GM18499 (cell line): ENCODE results near the gene ATP6V1G1.

Experiments
- ATAC-seq: cut with Tn5 transposase; IDR thresholded peaks from one replicate; pipeline ENCODE4 v1.9.1; 2021; ENCODE audit warnings: moderate number of reproducible peaks; ENCODE audit not compliant: insufficient read depth, unreplicated experiment

Gene ATP6V1G1

DNA sequence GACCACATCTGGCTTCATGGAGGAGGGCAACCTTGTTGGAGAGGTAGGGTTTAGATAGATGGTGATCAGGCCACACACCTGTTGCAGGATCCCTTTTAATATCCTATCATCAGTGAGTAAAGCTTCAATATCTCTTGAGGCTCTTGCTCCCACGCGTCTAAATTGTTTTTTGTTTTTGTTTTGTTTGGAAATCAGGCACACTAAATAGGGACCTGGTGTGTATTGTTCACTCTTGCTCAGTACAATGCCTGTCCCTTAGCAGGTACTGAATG, 20.9 kb downstream of the ATP6V1G1 start:
- no peak for ATAC-seq

DNA sequence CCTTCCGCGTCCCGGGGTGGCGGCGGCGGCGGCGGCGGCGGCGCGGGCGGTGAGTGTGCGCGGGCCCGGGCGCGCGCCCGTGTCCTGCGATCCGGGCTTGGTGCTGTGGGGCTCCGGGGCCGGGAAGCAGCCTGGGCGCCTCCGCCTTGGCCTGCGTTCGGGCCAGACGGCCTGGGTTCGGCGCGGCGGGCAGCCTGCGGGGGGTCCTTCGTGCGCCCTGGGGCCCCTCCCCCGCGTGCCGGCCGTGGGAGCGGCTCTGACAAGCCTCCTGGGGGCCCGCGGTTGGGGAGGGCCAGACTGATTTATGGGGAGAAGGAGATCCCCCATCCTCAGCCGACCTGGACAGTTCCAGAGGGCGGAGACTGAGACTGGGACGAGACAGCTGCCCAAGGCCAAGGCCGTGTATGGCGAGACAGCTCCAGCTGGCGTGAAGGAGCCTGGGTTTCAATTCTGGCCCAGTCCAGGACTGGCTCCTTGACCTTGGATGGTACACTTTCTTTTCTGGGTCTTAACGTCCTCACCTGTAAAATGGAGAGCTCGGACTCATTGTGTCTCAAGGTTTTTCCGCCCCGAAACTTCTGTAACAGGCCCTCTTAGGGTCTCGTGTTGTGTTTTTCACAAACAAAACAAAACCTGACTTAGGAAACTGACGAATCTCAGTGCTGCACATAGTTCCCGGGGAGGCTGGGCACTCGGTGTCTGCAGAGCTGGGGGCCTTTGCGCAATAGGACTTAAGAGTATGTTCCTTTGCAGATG, 24.1 kb downstream of the ATP6V1G1 start:
- ATAC-seq = no peak

DNA sequence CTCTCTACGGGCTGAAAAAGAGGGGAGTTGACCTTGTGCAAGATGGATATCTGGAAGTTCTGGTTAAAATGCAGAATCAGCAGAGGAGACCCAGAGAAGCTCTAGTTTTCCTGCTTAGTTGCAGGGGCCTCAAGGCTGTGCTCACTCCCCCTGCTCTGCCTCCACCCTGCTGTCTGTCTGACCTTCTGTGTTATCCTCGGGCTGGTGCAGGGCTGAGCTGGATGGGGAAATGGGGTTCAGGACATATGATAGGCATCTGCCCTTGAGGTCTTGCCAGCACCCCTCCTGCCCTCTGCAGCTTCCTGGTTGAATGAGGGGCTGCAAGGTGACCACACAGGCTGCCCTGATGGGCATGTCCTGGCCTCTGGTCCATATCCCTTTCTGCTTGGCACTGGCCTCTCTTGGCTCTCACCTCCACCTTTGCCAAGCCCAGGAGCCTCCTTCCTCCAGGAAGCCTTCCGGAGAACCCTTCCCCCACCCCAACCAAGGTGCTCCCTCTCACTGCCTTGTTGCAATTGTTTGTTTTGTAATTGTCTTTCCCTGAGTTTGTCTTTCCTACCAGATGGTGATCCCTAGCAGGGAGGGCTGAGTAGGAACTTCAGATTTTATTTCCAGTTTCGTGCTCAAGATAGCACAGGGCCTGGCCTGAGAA, 24.8 kb downstream of the ATP6V1G1 start:
- ATAC-seq = no peak

DNA sequence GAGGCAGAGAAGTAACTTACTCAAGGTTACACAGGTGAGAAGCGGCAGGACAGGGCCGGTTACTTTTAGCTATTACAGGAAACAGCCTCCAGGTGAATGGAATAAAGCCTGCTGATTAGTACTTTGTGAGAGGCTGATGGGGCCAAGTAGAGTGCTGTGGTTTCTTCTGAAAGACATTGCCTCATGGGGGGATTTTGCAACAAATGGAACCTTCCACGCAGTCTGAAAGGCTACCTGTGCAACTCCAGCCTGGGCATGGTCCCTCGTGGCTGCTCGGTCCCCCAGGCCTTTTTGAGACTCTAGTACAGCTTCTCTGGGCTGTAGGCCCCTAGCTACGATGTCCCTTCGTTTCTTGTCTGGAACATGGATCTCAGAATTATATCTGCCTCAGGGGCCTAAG, 25.5 kb downstream of the ATP6V1G1 start:
- ATAC-seq = no peak

DNA sequence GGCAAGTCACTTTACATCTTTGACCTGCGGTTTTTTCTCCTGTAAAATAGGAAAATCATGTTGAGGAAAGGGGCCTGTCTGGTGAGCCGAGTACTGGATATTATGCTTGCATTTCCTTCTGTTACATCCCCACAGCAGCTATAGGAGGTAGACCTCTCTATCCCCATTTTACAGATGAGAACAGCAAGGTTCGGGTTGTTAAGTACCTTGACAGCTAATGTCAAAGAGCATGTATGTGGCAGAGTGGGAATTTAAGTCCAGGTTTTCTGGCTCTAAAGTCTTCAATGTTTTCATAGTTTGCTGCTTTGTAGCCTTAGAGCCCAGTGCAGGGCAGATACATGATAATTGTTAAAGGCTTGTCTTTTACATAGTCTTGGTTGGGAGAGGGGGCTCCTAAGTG, 26.4 kb downstream of the ATP6V1G1 start:
- ATAC-seq = no peak

DNA sequence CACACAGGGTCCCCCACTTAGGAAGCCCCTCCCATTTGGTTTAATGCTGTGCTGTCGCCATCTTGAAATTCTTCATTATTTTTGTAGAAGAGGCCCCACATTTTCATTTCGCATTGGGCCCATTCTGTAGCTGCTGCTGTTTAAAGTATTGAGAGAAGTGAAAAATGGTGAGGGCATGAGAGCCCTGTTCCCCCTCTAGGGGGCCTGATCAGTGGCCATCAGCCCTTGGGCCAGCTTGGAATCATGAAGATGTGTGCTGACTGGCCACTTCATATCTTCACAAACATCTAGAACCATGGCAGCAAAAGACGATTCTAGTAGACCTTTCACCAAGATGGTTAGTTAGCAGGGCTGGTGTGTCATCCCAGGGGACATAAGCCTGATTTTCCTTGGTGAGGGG, 26.8 kb downstream of the ATP6V1G1 start:
- no peak for ATAC-seq

DNA sequence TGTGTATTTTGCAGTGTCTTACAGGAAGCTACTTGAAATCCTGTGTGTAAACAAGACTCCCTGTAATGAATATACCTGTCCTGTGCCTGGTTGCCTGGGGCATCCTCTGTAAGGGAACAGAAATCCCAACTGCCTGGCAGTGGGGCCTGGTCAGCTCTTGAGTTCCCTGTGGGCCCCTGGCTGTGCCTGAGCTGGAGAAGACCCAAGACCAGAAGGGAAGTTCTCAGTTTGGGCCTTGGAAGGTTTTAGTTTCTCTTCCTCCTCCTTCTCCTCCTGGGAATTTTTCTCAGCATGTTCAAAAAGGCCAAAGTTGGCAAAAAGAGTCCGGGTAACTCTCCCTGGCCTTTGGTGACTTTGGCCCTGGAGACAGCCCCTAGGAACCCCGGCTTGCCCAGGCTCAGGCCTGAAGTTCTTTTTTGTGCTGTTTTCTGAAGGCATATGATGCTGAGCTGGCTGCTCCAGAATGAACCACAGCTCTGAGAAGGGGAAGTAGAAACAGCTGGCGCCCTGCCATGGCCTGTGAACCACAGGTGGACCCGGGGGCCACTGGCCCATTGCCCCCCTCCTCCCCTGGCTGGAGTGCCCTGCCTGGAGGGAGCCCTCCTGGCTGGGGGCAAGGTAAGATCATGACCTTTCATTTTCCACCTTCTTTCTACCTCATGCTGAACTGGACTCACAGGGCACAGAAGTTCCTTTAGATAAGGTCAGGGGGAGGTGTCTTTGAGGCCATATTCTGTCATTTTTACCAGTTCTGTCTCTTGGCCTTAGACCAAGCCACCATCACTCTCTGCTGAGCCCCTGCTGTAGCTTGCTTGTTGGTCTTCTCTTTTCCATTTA, 29.3 kb downstream of the ATP6V1G1 start:
- peak; percentile 62 for ATAC-seq

DNA sequence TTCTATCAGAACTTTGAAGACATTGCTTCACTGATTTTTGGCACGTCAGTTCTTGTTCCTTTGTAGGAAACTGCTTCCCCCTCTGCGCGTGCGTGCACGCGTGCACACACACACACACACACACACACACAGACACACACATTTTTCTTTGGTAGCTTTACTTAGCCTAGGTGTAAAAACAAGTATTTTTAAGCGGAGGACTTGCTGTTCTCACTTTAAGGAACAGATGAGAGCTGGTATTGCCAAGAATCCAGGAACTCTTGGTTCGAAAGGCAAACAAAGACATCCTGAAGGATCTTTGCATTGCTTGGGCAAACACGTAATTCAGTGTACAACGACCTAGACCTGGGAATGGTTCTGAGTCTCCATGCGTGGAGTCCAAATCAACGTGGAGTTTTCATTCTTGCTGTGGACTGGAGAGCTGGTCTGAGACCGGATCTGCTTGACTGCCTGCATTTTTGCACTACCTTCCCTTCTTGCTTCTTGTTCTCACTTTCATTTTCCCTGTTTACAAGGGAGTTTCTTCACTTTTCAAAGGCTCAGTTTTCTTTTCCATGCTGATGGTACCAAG, 31.7 kb downstream of the ATP6V1G1 start:
- ATAC-seq = no peak

DNA sequence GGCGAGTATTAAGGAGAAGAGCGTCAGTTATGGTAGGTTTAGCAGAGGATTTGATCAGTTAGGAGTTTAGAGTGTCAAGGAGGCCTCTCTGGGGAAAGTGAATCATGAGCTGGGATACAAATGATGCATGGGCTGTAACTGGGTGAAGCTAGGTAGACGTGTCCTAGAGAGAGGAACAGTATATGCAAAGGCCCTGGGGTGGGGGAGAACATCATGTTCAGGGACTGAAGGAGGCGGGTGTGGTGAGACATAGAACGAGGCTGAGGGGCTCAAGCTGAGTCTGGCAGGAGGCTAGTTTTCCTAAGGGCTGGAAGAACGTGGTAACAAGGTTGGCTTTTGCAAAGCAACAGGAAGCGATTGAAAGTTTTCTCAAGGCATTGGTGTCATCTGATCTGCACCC, 34.0 kb downstream of the ATP6V1G1 start:
- ATAC-seq = no peak

DNA sequence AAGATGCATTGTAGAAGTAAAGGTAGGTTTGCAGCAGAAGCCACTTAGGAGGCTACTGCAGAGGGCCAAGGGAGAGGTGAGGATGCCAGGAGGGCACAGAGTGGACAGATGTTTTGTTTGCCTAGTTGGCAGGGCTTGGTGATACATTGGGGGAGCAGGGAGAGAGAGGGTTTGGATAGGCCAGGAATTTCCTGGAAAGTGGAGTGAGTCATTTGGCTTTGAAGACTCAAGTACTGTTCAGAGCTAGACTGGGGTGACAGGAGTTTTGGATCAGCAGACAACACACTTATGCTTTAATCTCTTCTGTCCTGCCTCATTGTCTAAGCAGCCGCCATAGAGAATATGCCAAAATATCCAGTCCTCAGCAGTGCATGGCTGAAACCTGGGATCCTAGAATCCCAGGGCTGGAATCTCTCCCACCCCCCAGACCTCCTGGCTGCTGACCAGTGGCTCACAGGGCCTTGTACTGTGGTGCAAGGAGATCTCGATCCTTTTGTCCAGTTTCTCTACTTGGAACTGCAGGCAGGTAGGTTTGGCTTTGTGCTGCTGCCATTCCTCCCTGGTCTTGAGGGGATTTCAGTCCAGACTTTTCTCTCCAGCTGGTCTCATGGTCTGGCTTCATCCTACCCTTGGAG, 34.5 kb downstream of the ATP6V1G1 start:
- ATAC-seq = no peak

DNA sequence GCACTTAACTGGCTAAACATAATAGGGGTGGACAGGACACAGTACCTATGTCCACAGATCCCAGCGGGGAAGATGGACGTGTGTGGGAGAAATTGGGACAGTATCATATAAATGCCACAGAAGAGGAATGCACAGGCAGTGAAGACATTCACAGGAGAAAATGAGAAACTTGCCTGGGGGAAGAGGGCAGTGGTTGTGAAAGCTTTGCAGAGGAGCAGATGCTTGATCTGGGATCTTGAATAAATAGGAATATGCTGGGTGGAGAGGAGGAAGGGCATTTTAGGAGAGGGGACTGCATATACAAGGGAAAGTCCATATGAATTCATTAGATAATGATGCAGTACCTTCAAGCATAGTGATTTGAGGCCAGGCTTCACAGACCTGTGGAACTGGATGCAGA, 37.1 kb downstream of the ATP6V1G1 start:
- ATAC-seq = no peak

DNA sequence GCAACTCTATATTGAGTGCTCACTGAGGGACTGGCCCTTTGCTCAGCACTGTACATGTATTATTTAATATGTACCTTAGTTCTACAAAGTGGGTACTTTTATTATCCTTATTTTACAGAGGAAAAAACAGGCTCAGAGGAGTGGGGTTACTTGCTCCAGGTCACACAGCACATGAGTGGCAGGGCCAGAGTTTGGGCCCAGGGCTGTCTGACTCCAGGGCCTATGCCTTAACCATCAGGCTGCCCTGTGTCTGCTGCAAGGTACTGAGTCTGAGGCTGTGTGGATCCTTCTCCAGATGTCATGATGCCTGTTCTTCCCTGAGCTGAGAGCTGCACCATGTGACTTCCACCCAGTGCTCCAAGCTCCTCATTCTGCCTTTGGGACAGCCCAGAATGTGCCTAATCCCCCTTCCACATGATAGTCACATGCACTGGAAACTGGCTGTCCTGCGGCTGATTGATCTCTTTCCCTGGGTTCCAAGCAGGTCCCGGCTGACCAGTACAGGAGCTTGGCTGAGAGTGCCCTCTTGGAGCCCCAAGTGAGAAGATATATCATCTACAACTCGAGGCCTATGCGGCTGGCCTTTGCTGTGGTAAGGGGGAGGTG, 38.9 kb downstream of the ATP6V1G1 start:
- no peak for ATAC-seq

DNA sequence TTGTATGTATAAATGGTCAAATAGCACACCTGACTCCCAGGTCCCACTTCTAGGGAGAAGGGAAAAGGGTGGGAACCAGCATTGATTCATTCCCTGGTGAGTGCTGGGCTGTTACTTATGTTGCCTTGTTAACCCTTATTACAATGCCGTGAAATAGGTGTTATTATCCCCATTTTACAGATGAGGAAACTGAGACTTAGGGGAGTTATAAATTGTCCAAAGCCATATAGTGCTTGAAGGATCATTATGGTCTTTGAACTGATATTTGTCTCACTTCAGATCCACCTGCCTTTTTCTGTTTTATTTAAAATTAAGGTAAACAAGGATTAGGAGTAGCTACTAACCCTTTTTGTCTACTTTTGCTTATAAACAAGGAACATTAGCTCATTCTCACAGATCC, 40.0 kb downstream of the ATP6V1G1 start:
- ATAC-seq = no peak

DNA sequence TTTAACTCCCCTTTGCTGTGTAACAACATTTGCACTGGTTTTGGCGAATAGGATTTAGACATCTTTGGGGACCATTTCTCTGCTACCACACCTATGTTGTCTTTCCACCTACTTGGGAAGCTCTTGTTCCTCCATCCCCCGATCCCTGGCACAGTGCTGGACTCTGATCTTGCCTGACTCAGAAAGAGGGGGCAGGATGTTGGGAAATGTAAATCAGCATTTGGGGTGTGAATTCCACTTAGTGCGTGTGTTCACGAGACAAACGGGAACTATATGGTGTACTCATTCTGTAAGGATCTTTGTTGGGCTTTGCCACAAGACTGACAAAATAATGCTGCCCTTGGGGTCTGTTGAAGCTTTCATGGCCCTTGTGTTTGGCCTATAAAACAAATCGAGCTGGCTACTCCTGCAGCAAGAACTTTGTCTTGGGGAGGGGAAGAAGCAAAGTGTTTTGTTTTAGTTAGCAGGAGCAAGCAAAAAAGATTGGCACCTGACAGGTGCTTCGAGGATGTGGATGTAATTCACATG, 42.1 kb downstream of the ATP6V1G1 start:
- no peak for ATAC-seq

DNA sequence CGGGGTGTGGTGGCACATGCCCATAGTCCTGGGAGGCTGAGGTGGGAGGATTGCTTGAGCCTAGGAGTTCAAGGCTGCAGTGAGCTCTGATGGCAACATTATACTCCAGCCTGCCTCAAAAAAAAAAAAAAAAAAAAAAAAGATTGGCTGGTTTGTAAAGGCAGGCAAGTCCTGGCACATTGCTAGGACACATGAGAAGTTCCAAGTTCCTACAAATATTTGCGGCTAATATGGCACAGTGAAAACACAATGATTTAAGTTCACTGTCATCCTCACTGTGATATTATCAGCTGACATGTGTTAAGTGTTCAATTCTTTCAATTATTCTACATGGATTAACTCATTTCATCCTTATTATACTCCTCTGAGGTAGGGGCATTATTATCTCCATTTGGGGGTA, 43.6 kb downstream of the ATP6V1G1 start:
- ATAC-seq = no peak

DNA sequence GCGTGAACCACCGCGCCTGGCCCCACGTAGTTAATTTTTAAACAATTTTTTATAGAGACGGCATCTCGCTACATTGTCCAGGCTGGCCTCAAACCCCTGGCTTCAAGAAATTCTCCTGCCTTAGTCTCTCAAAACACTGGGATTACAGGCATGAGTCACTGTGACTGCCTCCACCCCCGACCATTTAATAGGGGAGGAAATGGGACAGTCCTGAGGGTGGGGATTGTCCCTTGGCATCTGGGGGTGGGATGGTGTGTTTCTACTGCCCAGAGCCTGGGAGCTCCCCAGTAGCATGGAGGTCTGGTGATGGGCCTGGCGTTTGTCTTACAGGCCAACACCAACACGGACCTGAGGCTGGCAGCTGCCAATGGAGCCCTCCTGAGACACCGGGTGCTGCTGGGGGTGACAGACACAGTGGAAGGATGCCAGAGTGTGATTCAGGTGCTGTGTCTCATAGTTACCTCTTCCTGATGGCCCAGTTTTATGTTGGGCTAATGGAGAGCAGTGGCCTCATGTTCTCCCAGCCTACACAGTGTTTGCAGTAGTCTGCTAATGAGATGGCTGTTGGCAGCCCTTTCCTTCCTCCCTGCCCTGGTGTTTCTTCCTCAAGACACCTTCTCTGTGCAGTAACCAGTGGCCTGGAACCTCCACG, 46.0 kb downstream of the ATP6V1G1 start:
- ATAC-seq = no peak

DNA sequence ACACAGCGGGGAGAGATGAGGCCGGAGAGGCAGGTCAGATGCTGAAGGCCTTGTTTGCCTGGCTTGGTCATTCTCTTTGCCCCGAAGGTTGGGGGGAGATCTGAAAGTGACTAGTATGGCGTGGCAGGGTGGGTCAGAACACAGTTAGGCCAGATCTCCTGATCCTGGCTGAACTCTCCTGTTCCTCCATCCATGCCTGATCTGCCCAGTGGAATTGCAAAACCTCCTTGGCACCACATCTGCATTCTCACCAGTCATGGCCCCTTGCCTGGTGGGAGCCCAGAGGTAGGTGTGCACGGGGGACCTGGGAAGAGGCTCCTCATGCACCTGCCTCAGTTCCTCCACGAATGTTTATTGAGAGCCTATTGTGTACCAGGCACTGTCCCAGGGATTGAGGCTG, 46.8 kb downstream of the ATP6V1G1 start:
- no peak for ATAC-seq

DNA sequence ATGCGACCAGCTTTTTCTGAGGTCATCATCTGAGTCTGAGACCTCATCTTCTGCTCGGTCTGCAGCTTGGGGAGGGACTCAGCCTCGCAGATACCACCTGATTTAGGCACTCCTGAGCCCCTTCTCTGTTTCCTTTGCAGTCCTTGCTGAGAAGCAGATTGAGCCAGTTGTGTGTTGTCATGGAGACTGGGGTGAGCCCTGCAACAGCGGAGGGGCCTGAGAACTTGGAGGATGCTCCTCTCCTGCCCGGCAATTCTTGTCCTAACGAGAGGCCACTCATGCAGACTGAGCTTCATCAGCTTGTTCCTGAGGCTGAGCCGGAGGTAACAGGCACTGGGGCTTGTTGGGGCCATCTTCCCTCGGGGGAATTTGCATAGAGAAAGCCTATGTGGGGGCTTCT, 50.8 kb downstream of the ATP6V1G1 start:
- no peak for ATAC-seq

DNA sequence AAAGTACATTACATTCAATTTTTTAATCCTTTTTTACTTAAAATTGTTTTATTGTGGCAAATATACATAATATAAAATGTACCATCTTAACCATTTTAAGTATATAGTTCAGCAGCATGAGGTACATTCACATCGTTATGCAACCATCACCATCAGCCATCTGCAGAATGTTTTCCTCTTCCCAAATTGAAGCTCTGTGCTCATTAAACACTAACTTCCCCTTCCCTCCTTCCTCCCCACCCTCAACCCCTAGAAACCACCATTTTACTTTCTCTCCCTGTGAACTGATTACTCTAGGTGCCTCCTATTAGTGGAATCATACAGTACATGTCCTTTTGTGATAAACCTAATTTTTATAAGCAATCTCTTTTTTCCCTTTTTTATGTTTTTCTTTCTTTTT, 54.4 kb downstream of the ATP6V1G1 start:
- no peak for ATAC-seq

DNA sequence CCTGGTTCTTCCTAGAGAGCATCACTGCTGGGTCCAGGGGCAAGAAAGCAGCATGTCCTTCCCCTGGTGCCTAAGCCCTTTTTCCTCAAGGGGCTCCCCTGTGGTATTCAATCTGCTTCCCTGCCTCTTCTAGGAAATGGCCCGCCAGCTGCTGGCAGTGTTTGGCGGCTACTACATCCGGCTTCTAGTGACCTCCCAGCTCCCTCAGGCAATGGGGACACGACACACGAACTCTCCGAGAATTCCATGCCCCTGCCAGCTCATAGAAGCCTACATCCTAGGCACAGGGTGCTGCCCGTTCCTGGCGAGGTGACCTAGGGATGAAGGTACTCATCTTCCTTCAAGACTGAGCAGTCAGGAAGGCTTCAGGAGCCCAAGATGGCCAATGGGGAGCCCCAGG, 55.4 kb downstream of the ATP6V1G1 start:
- no peak for ATAC-seq
